K562 (cell line): ENCODE data around the gene ADAMTS7. TPM values are rescaled to one million over a fixed set of nuclear protein-coding genes. Genes with fewer than 3 reads are reported as not detected.

Experiments
- EHMT2 ChIP-seq: fragments of 450-650 bp; IDR thresholded peaks from 2 replicates; pipeline ENCODE4 v1.6.1; 2018; ENCODE audit warnings: antibody characterized with exemption
- MAFG ChIP-seq: fragments of 450-650 bp; conservative IDR thresholded peaks from 2 replicates; pipeline ENCODE4 v1.6.1; 2016; ENCODE audit warnings: missing genetic modification characterization, missing compliant biosample characterization
- polyA plus RNA-seq, 8 experiments: library from polyadenylated mRNA; depleted of rRNA in 4 of 8; stranded (reverse) in 5 of 8; unstranded in 3 of 8; fragments of >200 nt; fragmentation: Nextera tagmentation in 2 of 8; fragmentation: Illumina TruSeq in 1 of 8; extraction: Ambion mirVana in 2 of 8; extraction: Trizol in 1 of 8; gene quantifications; 2 replicates each; pipeline versions ENCODE4 v1.2.1 to v1.2.3, GENCODE V29; 2011 to 2014; ENCODE audit warnings: inconsistent platforms in 1 of 8, missing spikeins in 1 of 8
- total RNA-seq, 7 experiments: library from RNA; depleted of rRNA in 6 of 7; stranded (reverse); fragments of >200 nt in 6 of 7; fragmentation: Illumina TruSeq in 2 of 7; extraction: Trizol in 2 of 7; gene quantifications; 2 replicates each; pipeline versions ENCODE4 v1.2.1 to v1.2.3, GENCODE V29; 2011 to 2021; ENCODE audit warnings: low replicate concordance in 1 of 7
- TF ChIP-seq, protein P1 (sequence below): fragments of 450-650 bp; formaldehyde crosslinking; IDR thresholded peaks from 2 replicates; pipeline ENCODE4 v1.4.0; 2020; ENCODE audit warnings: mild to moderate bottlenecking, moderate library complexity
- TF ChIP-seq, protein P2 (sequence below), 2 experiments: fragments of 450-650 bp; formaldehyde crosslinking in 1 of 2; IDR thresholded peaks; 2 replicates each; pipeline versions ENCODE4 v1.4.0 to v1.6.1; 2014 to 2020; ENCODE audit warnings: mild to moderate bottlenecking in 2 of 2, borderline replicate concordance in 1 of 2, low read depth in 1 of 2
- TF ChIP-seq, protein P3 (sequence below): fragments of 250-450 bp; sonication (Bioruptor Pico); IDR thresholded peaks from 2 replicates; pipeline ENCODE4 v1.8.0; 2021; ENCODE audit warnings: moderate library complexity, mild to moderate bottlenecking, inconsistent platforms

The ADAMTS7 gene
- total and polyA plus RNA-seq, 9 of the 15 experiments (the other 6 are each of a cell fraction or from before 2014, with no cell fraction given), result 0.05 to 0.07 TPM; not detected in 7

DNA sequence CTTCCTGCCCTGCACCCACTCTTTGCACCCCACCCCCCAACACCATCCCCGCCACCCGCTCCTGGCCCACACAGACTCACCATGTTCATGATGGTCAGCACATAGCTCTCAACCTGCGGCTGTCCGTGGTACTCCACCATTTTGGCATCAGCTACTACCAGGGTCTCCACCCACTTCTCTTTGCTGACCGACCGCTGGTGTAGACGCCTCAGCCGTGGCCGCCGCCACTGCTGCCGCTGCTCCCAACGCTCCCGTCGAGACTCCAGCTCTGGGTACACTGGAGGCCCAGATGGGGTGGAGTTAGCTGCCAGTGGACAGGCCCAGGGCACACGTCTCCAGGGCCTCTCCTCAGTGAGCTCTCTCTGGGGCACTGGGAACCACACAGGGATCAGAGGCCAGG, 14.8 kb downstream of the ADAMTS7 start (continued):
- TF ChIP-seq MAFG (tag), result no peak
- TF ChIP-seq, protein P1, sequence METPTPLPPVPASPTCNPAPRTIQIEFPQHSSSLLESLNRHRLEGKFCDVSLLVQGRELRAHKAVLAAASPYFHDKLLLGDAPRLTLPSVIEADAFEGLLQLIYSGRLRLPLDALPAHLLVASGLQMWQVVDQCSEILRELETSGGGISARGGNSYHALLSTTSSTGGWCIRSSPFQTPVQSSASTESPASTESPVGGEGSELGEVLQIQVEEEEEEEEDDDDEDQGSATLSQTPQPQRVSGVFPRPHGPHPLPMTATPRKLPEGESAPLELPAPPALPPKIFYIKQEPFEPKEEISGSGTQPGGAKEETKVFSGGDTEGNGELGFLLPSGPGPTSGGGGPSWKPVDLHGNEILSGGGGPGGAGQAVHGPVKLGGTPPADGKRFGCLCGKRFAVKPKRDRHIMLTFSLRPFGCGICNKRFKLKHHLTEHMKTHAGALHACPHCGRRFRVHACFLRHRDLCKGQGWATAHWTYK (CRISPR knock-in tag), result no peak
- TF ChIP-seq, protein P2, sequence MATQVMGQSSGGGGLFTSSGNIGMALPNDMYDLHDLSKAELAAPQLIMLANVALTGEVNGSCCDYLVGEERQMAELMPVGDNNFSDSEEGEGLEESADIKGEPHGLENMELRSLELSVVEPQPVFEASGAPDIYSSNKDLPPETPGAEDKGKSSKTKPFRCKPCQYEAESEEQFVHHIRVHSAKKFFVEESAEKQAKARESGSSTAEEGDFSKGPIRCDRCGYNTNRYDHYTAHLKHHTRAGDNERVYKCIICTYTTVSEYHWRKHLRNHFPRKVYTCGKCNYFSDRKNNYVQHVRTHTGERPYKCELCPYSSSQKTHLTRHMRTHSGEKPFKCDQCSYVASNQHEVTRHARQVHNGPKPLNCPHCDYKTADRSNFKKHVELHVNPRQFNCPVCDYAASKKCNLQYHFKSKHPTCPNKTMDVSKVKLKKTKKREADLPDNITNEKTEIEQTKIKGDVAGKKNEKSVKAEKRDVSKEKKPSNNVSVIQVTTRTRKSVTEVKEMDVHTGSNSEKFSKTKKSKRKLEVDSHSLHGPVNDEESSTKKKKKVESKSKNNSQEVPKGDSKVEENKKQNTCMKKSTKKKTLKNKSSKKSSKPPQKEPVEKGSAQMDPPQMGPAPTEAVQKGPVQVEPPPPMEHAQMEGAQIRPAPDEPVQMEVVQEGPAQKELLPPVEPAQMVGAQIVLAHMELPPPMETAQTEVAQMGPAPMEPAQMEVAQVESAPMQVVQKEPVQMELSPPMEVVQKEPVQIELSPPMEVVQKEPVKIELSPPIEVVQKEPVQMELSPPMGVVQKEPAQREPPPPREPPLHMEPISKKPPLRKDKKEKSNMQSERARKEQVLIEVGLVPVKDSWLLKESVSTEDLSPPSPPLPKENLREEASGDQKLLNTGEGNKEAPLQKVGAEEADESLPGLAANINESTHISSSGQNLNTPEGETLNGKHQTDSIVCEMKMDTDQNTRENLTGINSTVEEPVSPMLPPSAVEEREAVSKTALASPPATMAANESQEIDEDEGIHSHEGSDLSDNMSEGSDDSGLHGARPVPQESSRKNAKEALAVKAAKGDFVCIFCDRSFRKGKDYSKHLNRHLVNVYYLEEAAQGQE (IDR thresholded peaks at IDR 0.05; ENCODE audit: borderline replicate concordance), result no peak
- TF ChIP-seq, protein P2 (CRISPR knock-in tag; IDR thresholded peaks at IDR 0.05; ENCODE audit: low read depth), result no peak
- no peak for TF ChIP-seq EHMT2
- TF ChIP-seq, protein P3, sequence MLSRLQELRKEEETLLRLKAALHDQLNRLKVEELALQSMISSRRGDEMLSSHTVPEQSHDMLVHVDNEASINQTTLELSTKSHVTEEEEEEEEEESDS, result no peak
